PC-9 (cell line): ENCODE results near the gene ARHGAP26. TPM values are rescaled to one million over a fixed set of nuclear protein-coding genes. Genes with fewer than 3 reads are reported as not detected.

Experiments used
- BruUV-seq: library from RNA; stranded (reverse); fragments of 400-500 nt; replicated peaks from 2 replicates; lab custom pipeline; 2021; lab: Mats Ljungman, UMichigan
- CTCF ChIA-PET: fragments of 300-600 bp; sonication (Branson Sonifier 250); formaldehyde crosslinking; loops from one replicate; lab custom pipeline; 2022; ENCODE audit warnings: antibody characterized with exemption; lab: Charles Lee
- POLR2A ChIA-PET: fragments of 300-600 bp; sonication (Branson Sonifier 250); formaldehyde crosslinking; loops from one replicate; lab custom pipeline; 2022; ENCODE audit warnings: antibody characterized with exemption; ENCODE audit not compliant: unreplicated experiment; lab: Charles Lee
- DNase-seq, 2 experiments: peaks; one replicate each; pipeline versions ENCODE4 v3.0.0 to v3.0.0-alpha.2; 2015 to 2022; ENCODE audit warnings: mixed read lengths in 1 of 2
- H2AFZ ChIP-seq: fragments of 200-600 bp; sonication (generic); 2 replicates; pipeline ENCODE4 v1.8.1; 2017; ENCODE audit warnings: antibody characterized with exemption
- H3F3A ChIP-seq: fragments of 200-600 bp; sonication (generic); 2 replicates; pipeline ENCODE4 v1.8.1; 2017; ENCODE audit warnings: antibody characterized with exemption, mild to moderate bottlenecking, low read depth; ENCODE audit not compliant: insufficient read depth
- H3K27ac ChIP-seq: fragments of 200-600 bp; sonication (generic); 2 replicates; pipeline ENCODE4 v1.6.1; 2016; ENCODE audit warnings: mixed run types
- H3K27me3 ChIP-seq: fragments of 200-600 bp; sonication (generic); 2 replicates; pipeline ENCODE4 v1.6.1; 2016; ENCODE audit warnings: low read depth, mixed run types; ENCODE audit not compliant: insufficient read depth
- H3K36me3 ChIP-seq: fragments of 200-600 bp; sonication (generic); 2 replicates; pipeline ENCODE4 v1.6.1; 2016; ENCODE audit warnings: low read depth, mixed run types
- H3K4me1 ChIP-seq: fragments of 200-600 bp; sonication (generic); replicated peaks from 2 replicates; pipeline ENCODE4 v1.6.1; 2016; ENCODE audit warnings: mixed run types; ENCODE audit not compliant: insufficient read depth
- H3K4me2 ChIP-seq: fragments of 200-600 bp; sonication (generic); 2 replicates; pipeline ENCODE4 v1.6.1; 2017; ENCODE audit warnings: mixed run types
- H3K4me3 ChIP-seq: fragments of 200-600 bp; sonication (generic); 2 replicates; pipeline ENCODE4 v1.6.1; 2016; ENCODE audit warnings: mixed run types
- H3K79me2 ChIP-seq: fragments of 200-600 bp; sonication (generic); 2 replicates; pipeline ENCODE4 v1.6.1; 2017; ENCODE audit warnings: low read depth, mixed run types
- H3K9me2 ChIP-seq: fragments of 200-600 bp; sonication (generic); 2 replicates; pipeline ENCODE4 v1.8.1; 2017; ENCODE audit warnings: mild to moderate bottlenecking; ENCODE audit not compliant: insufficient read depth
- H3K9me3 ChIP-seq: fragments of 200-600 bp; sonication (generic); 2 replicates; pipeline ENCODE4 v1.8.1; 2016; ENCODE audit warnings: low read depth; ENCODE audit not compliant: insufficient read depth
- H4K20me1 ChIP-seq: fragments of 200-600 bp; sonication (generic); 2 replicates; pipeline ENCODE4 v1.8.1; 2017; ENCODE audit not compliant: insufficient read depth
- EZH2 ChIP-seq: fragments of 200-600 bp; sonication (generic); IDR thresholded peaks from 2 replicates; pipeline ENCODE4 v1.8.0; 2017; ENCODE audit warnings: antibody characterized with exemption, low read depth
- intact Hi-C: fragments of 100-400 bp; cut with micrococcal nuclease; formaldehyde crosslinking; loops from one replicate; pipeline ENCODE4 v1.10.0; 2022; ENCODE audit not compliant: unreplicated experiment
- total RNA-seq: library from RNA; stranded (reverse); gene quantifications from 2 replicates; pipeline ENCODE4 v1.2.3, GENCODE V29; 2021
- TF ChIP-seq, protein P1 (sequence below): fragments of 200-600 bp; sonication (generic); conservative IDR thresholded peaks from 2 replicates; pipeline ENCODE4 v1.6.1; 2017; ENCODE audit warnings: mixed run types, antibody characterized with exemption, mild to moderate bottlenecking, moderate library complexity

The ARHGAP26 gene
- total RNA-seq, 1 experiment from 2014 or later = 29.7 TPM

DNA sequence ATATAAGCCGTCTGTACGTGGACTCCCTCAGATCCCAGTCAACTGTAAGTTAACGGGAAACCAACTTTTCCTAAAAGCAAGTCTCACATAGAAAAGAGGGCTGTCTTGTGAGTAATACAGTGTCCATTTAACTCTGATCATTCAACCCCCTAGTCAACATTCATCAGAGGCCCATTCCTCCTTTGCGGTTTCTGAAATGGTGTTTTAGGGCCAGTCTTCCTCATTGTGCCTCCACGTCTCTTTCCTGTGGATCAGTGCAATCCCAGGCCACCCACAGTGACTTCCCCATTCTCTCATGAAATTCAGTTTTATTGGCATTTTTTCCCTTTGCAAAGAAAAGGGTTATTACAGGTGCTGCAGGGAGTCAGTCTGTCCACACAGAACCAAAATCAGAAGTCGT, 371.5 kb downstream of the ARHGAP26 start:
- intact Hi-C loops = no loop called here
- H3K4me1 ChIP-seq = 0 out of 2 replicates have a peak, but pooled peaks cover 3% of the 10 kb centered on the region
- H3K9me2 ChIP-seq = no peaks in the 10 kb centered on the region
- BruUV-seq = no TSS peak
- H3K27me3 ChIP-seq = no peaks in the 10 kb centered on the region
- POLR2A ChIA-PET = no interaction called here
- no peak overlapping the region for H3K4me3 ChIP-seq
- H3F3A ChIP-seq = peaks cover 5% of the 10 kb centered on the region; the same call in 1 of the 2 replicates
- no peaks in the 10 kb centered on the region for H3K36me3 ChIP-seq
- H3K27ac ChIP-seq = no peak overlapping the region
- H4K20me1 ChIP-seq = no peaks in the 10 kb centered on the region
- DNase-seq = no peak
- CTCF ChIA-PET = no interaction called here
- no peak for TF ChIP-seq EZH2
- TF ChIP-seq, protein P1, sequence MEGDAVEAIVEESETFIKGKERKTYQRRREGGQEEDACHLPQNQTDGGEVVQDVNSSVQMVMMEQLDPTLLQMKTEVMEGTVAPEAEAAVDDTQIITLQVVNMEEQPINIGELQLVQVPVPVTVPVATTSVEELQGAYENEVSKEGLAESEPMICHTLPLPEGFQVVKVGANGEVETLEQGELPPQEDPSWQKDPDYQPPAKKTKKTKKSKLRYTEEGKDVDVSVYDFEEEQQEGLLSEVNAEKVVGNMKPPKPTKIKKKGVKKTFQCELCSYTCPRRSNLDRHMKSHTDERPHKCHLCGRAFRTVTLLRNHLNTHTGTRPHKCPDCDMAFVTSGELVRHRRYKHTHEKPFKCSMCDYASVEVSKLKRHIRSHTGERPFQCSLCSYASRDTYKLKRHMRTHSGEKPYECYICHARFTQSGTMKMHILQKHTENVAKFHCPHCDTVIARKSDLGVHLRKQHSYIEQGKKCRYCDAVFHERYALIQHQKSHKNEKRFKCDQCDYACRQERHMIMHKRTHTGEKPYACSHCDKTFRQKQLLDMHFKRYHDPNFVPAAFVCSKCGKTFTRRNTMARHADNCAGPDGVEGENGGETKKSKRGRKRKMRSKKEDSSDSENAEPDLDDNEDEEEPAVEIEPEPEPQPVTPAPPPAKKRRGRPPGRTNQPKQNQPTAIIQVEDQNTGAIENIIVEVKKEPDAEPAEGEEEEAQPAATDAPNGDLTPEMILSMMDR = no peak
- H3K79me2 ChIP-seq = no peaks in the 10 kb centered on the region
- H3K4me2 ChIP-seq = no peak overlapping the region
- H2AFZ ChIP-seq = no peak overlapping the region
- H3K9me3 ChIP-seq = no peaks in the 10 kb centered on the region

DNA sequence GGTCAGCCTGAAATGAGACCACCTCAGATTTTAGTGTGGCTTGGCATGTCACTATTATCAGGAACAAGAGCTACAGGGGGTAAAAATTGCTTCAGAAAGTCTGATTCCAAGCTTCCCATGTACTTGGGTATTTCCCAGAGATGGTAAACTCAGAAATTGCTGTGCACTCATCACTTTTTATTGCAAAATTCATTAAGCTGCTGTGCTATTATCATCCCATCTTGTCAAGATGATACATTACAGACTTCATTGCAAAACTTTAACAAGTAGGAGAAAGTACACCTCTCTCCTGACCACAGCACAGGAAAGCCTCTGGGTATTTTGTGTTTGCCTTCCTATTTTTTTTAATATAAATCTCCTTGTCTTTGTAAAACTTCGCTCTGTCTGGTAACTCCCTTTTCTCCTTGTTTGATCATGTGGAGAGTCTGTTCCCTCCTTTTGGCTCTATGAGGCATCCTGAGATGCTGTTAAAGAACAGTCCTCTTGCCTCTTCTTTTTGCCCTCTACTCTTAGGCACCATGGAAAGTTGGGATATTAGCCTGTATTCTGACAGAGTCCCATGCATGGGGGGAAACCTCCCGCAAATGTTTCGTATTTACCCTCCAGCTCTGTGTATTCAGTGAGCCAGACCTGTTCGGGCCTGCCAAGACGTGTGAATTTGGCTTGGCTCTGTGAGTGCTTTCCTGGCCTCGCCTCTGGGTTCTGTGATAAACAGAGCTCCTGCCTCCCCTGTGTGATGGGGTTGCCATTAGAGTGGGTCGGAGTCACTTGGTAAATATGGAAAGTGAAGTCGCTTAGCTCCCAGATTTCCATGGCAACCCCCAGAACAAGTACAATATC, 372.6 kb downstream of the ARHGAP26 start:
- Histone ChIP-seq H3K9me3 (no peaks in the 10 kb centered on the region), H3F3A (peaks cover 5% of the 10 kb centered on the region; the same call in 1 of the 2 replicates), H3K36me3 (no peaks in the 10 kb centered on the region), H3K9me2 (no peaks in the 10 kb centered on the region), H3K4me1 (0 out of 2 replicates have a peak, but pooled peaks cover 3% of the 10 kb centered on the region), H4K20me1 (no peaks in the 10 kb centered on the region), H3K4me3 (no peak overlapping the region), H3K79me2 (no peaks in the 10 kb centered on the region), H3K27ac (no peak overlapping the region), H2AFZ (no peak overlapping the region), H3K4me2 (no peak overlapping the region), H3K27me3 (no peaks in the 10 kb centered on the region)
- POLR2A ChIA-PET = no interaction called here
- no peak for TF ChIP-seq EZH2
- TF ChIP-seq, protein P1 = no peak
- intact Hi-C loops = no loop called here
- peak in 1 of 2 experiments; percentile 65 for DNase-seq
- BruUV-seq = no TSS peak
- CTCF ChIA-PET = interaction anchor here (0.7 kb wide), 1 partner anchor 256 kb away, joined by 3 read pairs; no protein-coding TSS in a partner anchor

DNA sequence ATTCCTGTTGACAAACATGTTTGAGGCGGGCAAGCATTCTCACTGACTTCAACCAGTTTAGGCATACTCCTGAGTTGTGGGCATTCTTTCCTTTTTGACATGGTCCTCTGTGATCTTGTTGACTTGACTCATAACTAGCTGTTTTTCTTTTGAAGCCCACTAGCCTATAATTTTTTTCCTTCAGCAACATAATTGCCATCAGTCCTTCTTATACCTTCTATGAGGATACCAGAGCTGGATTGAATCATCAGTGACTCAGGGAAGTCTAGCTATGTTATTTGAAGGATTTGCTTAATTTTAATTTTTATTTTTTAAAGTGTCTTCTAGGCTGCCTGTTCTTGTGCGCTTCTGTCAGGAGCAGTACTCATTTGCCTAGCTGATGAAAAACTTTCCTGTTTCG, 373.8 kb downstream of the ARHGAP26 start:
- DNase-seq = no peak
- Histone ChIP-seq H3K4me3 (no peak overlapping the region), H3F3A (peaks cover 5% of the 10 kb centered on the region; the same call in 1 of the 2 replicates), H3K4me1 (0 out of 2 replicates have a peak, but pooled peaks cover 3% of the 10 kb centered on the region), H3K9me2 (no peaks in the 10 kb centered on the region), H3K9me3 (no peaks in the 10 kb centered on the region), H2AFZ (no peak overlapping the region), H4K20me1 (no peaks in the 10 kb centered on the region), H3K79me2 (no peaks in the 10 kb centered on the region), H3K4me2 (no peak overlapping the region), H3K27ac (no peak overlapping the region), H3K36me3 (no peaks in the 10 kb centered on the region; the same call in 1 of the 2 replicates), H3K27me3 (no peaks in the 10 kb centered on the region)
- CTCF ChIA-PET = no interaction called here
- intact Hi-C loops = no loop called here
- no peak for TF ChIP-seq EZH2
- TF ChIP-seq, protein P1 = no peak
- POLR2A ChIA-PET = no interaction called here
- BruUV-seq = no TSS peak
